Glomerular visceral epithelial cell (primary cell): ENCODE data around the gene SREBF2.
"Not testable (repeated sequence)": the region's sequence is repeated elsewhere in the genome, so short reads cannot be mapped to it uniquely, and the experiment has no call there.

Experiments used
- DNase-seq: peaks from one replicate; pipeline ENCODE4 v3.0.0-alpha.2; 2016; ENCODE audit errors: extremely low spot score

Gene SREBF2

GRCh38 chr22:41842996-41843970 is 10.4 kb downstream of the SREBF2 start:
- no peak for DNase-seq

GRCh38 chr22:41844036-41844435 is 11.1 kb downstream of the SREBF2 start:
- no peak for DNase-seq

GRCh38 chr22:41844513-41844912 is 11.6 kb downstream of the SREBF2 start:
- no peak for DNase-seq

- no peak for DNase-seq
These were observed 12.7 kb downstream of the SREBF2 start for GRCh38 chr22:41845380-41846267.

GRCh38 chr22:41846268-41846987 is 13.5 kb downstream of the SREBF2 start:
- DNase-seq, result no peak

GRCh38 chr22:41847300-41847699 is 14.4 kb downstream of the SREBF2 start:
- no peak for DNase-seq

GRCh38 chr22:41848468-41848867 is 15.6 kb downstream of the SREBF2 start:
- DNase-seq, result no peak

- DNase-seq, result no peak
These were observed 23.6 kb downstream of the SREBF2 start for GRCh38 chr22:41856469-41856868.

- DNase-seq, result peak; percentile 66
These were observed 24.4 kb downstream of the SREBF2 start for GRCh38 chr22:41857155-41857859.

- DNase-seq, result no peak
These were observed 24.9 kb downstream of the SREBF2 start for GRCh38 chr22:41857860-41858199.

- peak; percentile 7 for DNase-seq
These were observed 29.2 kb downstream of the SREBF2 start for GRCh38 chr22:41862160-41862529.

- DNase-seq, result no peak
These were observed 29.8 kb downstream of the SREBF2 start for GRCh38 chr22:41862530-41863266.

GRCh38 chr22:41863472-41863871 is 30.6 kb downstream of the SREBF2 start:
- DNase-seq, result no peak

- no peak for DNase-seq
These were observed 35.7 kb downstream of the SREBF2 start for GRCh38 chr22:41868556-41868955.

GRCh38 chr22:41870081-41870480 is 37.2 kb downstream of the SREBF2 start:
- not testable (repeated sequence) for DNase-seq

- DNase-seq, result no peak
These were observed 37.9 kb downstream of the SREBF2 start for GRCh38 chr22:41870786-41871185.

GRCh38 chr22:41873391-41873790 is 40.5 kb downstream of the SREBF2 start:
- no peak for DNase-seq

- DNase-seq, result no peak
These were observed 41.2 kb downstream of the SREBF2 start for GRCh38 chr22:41874090-41874489.

- no peak for DNase-seq
These were observed 42.8 kb downstream of the SREBF2 start for GRCh38 chr22:41875531-41876270.

GRCh38 chr22:41876275-41876674 is 43.4 kb downstream of the SREBF2 start:
- no peak for DNase-seq
